ENCODE data around the gene IGF1R. TPM values are rescaled to one million over a fixed set of nuclear protein-coding genes. Genes with fewer than 3 reads are reported as not detected.

IGF1R gene
- total RNA-seq, 2 donors from 2014 or later: 35.0 to 37.0 TPM

GRCh38 chr15:98952381-98952803 is 304.1 kb downstream of the IGF1R start:
- Histone ChIP-seq H3K27me3 (no peaks in the 10 kb centered on the region), H3K36me3 (no peaks in the 10 kb centered on the region), H3K9me3 (no peaks in the 10 kb centered on the region), H3K27ac (peak overlapping the region; percentile 44), H3K4me3 (no peak overlapping the region), H3K9ac (ENCODE audit: low read depth in 2 of 2, low read length in 2 of 2) (no peak overlapping the region), H3K4me1 (no peaks in the 10 kb centered on the region)
- DNase-seq: no peak
- TF ChIP-seq CTCF (IDR thresholded peaks at IDR 0.05): no peak
- intact Hi-C loops (cut with DNase I): no loop called here

- H3K9ac ChIP-seq (ENCODE audit: low read depth in 2 of 2, low read length in 2 of 2): no peak overlapping the region
These were observed 304.9 kb downstream of the IGF1R start for GRCh38 chr15:98953000-98953787.

GRCh38 chr15:98953968-98954367 is 305.6 kb downstream of the IGF1R start:
- Histone ChIP-seq H3K27me3 (no peaks in the 10 kb centered on the region), H3K36me3 (no peaks in the 10 kb centered on the region), H3K9ac (ENCODE audit: low read depth in 2 of 2, low read length in 2 of 2) (no peak overlapping the region), H3K27ac (peak overlapping the region; percentile 44), H3K9me3 (no peaks in the 10 kb centered on the region), H3K4me1 (no peaks in the 10 kb centered on the region), H3K4me3 (no peak overlapping the region)
- no peak for TF ChIP-seq CTCF (IDR thresholded peaks at IDR 0.05)
- intact Hi-C loops (cut with DNase I): no loop called here
- DNase-seq: no peak

More at GRCh38 chr15:98953000-98953787, 304.9 kb downstream of the IGF1R start:
- Histone ChIP-seq H3K4me3 (no peak overlapping the region), H3K4me1 (no peaks in the 10 kb centered on the region), H3K36me3 (no peaks in the 10 kb centered on the region), H3K27me3 (no peaks in the 10 kb centered on the region), H3K27ac (peak overlapping the region; percentile 44), H3K9me3 (no peaks in the 10 kb centered on the region)
- no peak for TF ChIP-seq CTCF (IDR thresholded peaks at IDR 0.05)
- DNase-seq: no peak
- intact Hi-C loops (cut with DNase I): no loop called here

GRCh38 chr15:98954411-98954810 is 306.1 kb downstream of the IGF1R start:
- no peak for TF ChIP-seq CTCF (IDR thresholded peaks at IDR 0.05)
- H3K36me3 ChIP-seq: no peaks in the 10 kb centered on the region
- no peaks in the 10 kb centered on the region for H3K4me1 ChIP-seq
- H3K27me3 ChIP-seq: no peaks in the 10 kb centered on the region
- no peak overlapping the region for H3K9ac ChIP-seq (ENCODE audit: low read depth in 2 of 2, low read length in 2 of 2)
- intact Hi-C loops (cut with DNase I): no loop called here
- no peaks in the 10 kb centered on the region for H3K9me3 ChIP-seq
- peak; percentile 33 for DNase-seq
- no peak overlapping the region for H3K4me3 ChIP-seq
- peak overlapping the region; percentile 44 for H3K27ac ChIP-seq

GRCh38 chr15:98955331-98955730 is 307.0 kb downstream of the IGF1R start:
- peak; percentile 40 for DNase-seq
- intact Hi-C loops (cut with DNase I): no loop called here
- Histone ChIP-seq H3K9ac (ENCODE audit: low read depth in 2 of 2, low read length in 2 of 2) (no peak overlapping the region), H3K4me1 (no peaks in the 10 kb centered on the region), H3K4me3 (no peak overlapping the region), H3K9me3 (no peaks in the 10 kb centered on the region), H3K36me3 (no peaks in the 10 kb centered on the region), H3K27ac (peak overlapping the region; percentile 44), H3K27me3 (no peaks in the 10 kb centered on the region)
- no peak for TF ChIP-seq CTCF (IDR thresholded peaks at IDR 0.05)

Data from colonic mucosa (tissue), 4 donors.